HT-29 (cell line): ENCODE data around the gene CCDC33. TPM values are rescaled to one million over a fixed set of nuclear protein-coding genes. Genes with fewer than 3 reads are reported as not detected.
"Not testable (repeated sequence)": the region's sequence is repeated elsewhere in the genome, so short reads cannot be mapped to it uniquely, and the experiment has no call there.

Experiments
- DNase-seq: peaks from one replicate; pipeline ENCODE4 v3.0.0-alpha.2; 2015; ENCODE audit warnings: low spot score
- total RNA-seq: library from RNA; depleted of rRNA; stranded (reverse); fragments of >200 nt; shearing (Covaris generic); gene quantifications from 2 replicates; pipeline ENCODE4 v1.2.3, GENCODE V29; 2014

The CCDC33 gene
- total RNA-seq, 1 experiment from 2014 or later = 17.0 TPM

- no peak for DNase-seq
Observed at GRCh38 chr15:74333093-74333492, 97.0 kb downstream of the CCDC33 start.

GRCh38 chr15:74333662-74334061, 97.5 kb downstream of the CCDC33 start:
- no peak for DNase-seq

- DNase-seq = no peak
Observed at GRCh38 chr15:74334127-74334526, 98.0 kb downstream of the CCDC33 start.

- no peak for DNase-seq
Observed at GRCh38 chr15:74335396-74335795, 99.3 kb downstream of the CCDC33 start.

- no peak for DNase-seq
Observed at GRCh38 chr15:74336061-74337005, 100.2 kb downstream of the CCDC33 start.

GRCh38 chr15:74337146-74337545, 101.0 kb downstream of the CCDC33 start:
- no peak for DNase-seq

- DNase-seq = no peak
Observed at GRCh38 chr15:74337607-74338211, 101.6 kb downstream of the CCDC33 start.

GRCh38 chr15:74338676-74339075, 102.5 kb downstream of the CCDC33 start:
- DNase-seq = no peak

- no peak for DNase-seq
Observed at GRCh38 chr15:74339371-74339770, 103.2 kb downstream of the CCDC33 start.

- no peak for DNase-seq
Observed at GRCh38 chr15:74340150-74340549, 104.0 kb downstream of the CCDC33 start.

GRCh38 chr15:74343127-74343796, 107.1 kb downstream of the CCDC33 start:
- DNase-seq = no peak

- no peak for DNase-seq
Observed at GRCh38 chr15:74343797-74344127, 107.6 kb downstream of the CCDC33 start.

- DNase-seq = no peak
Observed at GRCh38 chr15:74345051-74345450, 108.9 kb downstream of the CCDC33 start.

GRCh38 chr15:74347757-74348250, 111.7 kb downstream of the CCDC33 start:
- DNase-seq = no peak

GRCh38 chr15:74349241-74349778, 113.2 kb downstream of the CCDC33 start:
- no peak for DNase-seq

GRCh38 chr15:74350295-74351275, 114.5 kb downstream of the CCDC33 start:
- no peak for DNase-seq

- no peak for DNase-seq
Observed at GRCh38 chr15:74351670-74352069, 115.5 kb downstream of the CCDC33 start.

- no peak for DNase-seq
Observed at GRCh38 chr15:74352393-74352910, 116.3 kb downstream of the CCDC33 start.

GRCh38 chr15:74353992-74354391, 117.9 kb downstream of the CCDC33 start:
- DNase-seq = not testable (repeated sequence)

GRCh38 chr15:74356050-74356449, 119.9 kb downstream of the CCDC33 start:
- DNase-seq = not testable (repeated sequence)
